Neural progenitor cell (in vitro differentiated cells): ENCODE measurements around the gene ANXA7.

ENCODE experiments used
- CTCF ChIP-seq: fragments of 200-600 bp; sonication (generic); IDR thresholded peaks from 2 replicates; pipeline ENCODE4 v1.5.1; 2017; ENCODE audit warnings: antibody characterized with exemption, mild to moderate bottlenecking
- EZH2 ChIP-seq: fragments of 200-600 bp; sonication (generic); IDR thresholded peaks from 2 replicates; pipeline ENCODE4 v1.6.1; 2017; ENCODE audit warnings: antibody characterized with exemption, mild to moderate bottlenecking, moderate library complexity
- EZH2phosphoT487 ChIP-seq: fragments of 200-600 bp; sonication (generic); IDR thresholded peaks from 2 replicates; pipeline ENCODE4 v1.6.1; 2017; ENCODE audit warnings: antibody characterized with exemption

DNA sequence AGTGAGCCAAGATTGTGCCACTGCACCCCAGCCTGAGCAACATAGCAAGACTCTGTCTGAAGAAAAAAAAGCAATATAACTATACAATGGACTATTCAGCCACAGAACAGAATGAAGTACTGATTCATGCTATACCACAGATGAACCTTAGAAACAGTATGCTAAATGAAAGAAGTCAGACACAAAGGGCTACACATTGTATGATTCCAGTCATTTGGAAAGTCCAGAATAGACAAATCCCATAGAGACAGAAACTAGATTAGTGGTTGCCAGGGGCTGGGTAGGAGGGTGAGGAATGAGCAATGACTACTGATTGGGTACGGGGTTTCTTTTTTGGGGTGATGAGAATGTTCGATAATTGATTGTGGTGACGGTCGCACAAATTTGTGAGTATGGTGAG lies 45.6 kb downstream of the ANXA7 start:
- TF ChIP-seq EZH2phosphoT487 = no peak
- no peak for TF ChIP-seq CTCF
- no peak for TF ChIP-seq EZH2
